ENCODE data around the gene KCNH2.
"Not testable (repeated sequence)": the region's sequence is repeated elsewhere in the genome, so short reads cannot be mapped to it uniquely, and the experiment has no call there.

Gene KCNH2

DNA sequence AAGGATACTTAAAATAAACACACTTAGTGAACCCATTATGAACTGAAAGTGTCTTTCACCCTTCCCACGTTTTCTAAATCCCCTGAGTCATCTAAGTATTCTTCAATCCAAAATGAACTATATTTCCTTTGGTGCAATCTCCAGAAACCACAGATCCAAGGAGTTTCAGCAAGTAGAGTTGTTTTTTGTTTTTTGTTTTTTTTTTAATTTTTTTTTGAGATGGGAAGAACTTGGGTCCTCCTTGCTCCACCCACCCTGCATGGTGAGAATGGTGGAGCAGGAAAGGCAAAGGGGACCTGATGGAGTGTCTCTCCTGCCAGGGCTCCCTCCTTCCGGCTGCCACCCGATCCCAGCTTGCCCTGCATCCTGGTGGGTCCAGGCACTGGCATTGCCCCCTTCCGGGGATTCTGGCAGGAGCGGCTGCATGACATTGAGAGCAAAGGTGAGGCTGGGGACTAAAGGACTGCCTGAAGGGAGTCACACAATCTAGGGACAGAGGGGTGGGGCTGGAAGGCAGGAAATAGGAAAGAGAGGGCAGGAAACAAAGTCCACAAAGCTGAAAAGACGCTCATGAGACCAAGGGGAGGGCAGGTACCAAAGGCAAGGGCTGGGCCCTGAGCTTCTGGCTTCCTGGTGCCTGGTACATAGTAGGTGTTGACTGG, 34.0 kb upstream of the KCNH2 start:
- Histone ChIP-seq H3K36me3 (ENCODE audit: control insufficient read depth, insufficient read depth, low read length) (no peaks in the 10 kb centered on the region), H3K4me1 (ENCODE audit: control insufficient read depth, insufficient read depth, low read length) (peaks cover 33% of the 10 kb centered on the region), H3K27me3 (ENCODE audit: control insufficient read depth, insufficient read depth, low read length, poor library complexity, severe bottlenecking) (peaks cover under 1% of the 10 kb centered on the region), H3K9me3 (ENCODE audit: control insufficient read depth, low read length) (no peaks in the 10 kb centered on the region), H3K27ac (ENCODE audit: insufficient read depth, low read depth, low read length, poor library complexity, severe bottlenecking) (no peak overlapping the region), H3K4me3 (ENCODE audit: insufficient read depth, low read depth, low read length) (no peak overlapping the region)
- 85 to 89% methylated on average over 6 of the region's 6 CpGs for WGBS, 2 experiments

DNA sequence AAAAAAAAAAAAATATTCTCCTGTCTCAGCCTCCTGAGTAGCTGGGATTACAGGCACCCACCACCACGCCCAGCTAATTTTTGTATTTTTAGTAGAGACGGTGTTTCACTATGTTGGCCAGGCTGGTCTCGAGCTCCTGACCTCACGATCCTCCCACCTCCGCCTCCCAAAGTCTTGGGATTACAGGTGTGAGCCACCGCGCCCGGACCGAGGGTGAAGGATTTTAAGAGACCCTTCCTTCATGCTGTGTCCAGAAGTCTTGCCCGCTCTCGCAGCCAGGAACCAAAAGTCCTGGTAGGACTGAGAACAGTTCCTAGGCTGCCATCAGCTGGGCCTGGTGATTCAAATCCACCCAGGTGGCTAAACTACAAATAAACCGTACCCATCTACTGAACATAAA, 33.5 kb upstream of the KCNH2 start:
- peaks cover 33% of the 10 kb centered on the region for H3K4me1 ChIP-seq (ENCODE audit: control insufficient read depth, insufficient read depth, low read length)
- H3K36me3 ChIP-seq (ENCODE audit: control insufficient read depth, insufficient read depth, low read length); H3K9me3 ChIP-seq (ENCODE audit: control insufficient read depth, low read length); H3K27me3 ChIP-seq (ENCODE audit: control insufficient read depth, insufficient read depth, low read length, poor library complexity, severe bottlenecking); H3K4me3 ChIP-seq (ENCODE audit: insufficient read depth, low read depth, low read length); H3K27ac ChIP-seq (ENCODE audit: insufficient read depth, low read depth, low read length, poor library complexity, severe bottlenecking): not testable (repeated sequence)
- 85 to 86% methylated on average over 12 of the region's 12 CpGs for WGBS, 2 experiments

DNA sequence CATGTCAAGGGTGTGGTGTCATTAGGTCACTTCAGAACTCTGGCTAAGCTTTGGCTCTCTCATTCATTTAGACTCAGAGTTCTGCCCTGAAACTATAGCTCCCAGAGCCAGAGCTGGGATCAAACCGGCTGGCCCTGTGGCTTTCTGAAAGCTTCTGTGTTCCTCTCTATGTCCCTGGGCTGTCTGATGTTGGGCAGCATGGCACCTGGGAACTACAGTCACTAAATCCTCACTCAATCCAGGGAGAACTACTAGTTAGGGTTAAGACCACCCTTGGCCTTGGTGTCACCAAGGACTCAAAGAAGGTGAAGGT, 32.9 kb upstream of the KCNH2 start:
- Histone ChIP-seq H3K4me1 (ENCODE audit: control insufficient read depth, insufficient read depth, low read length) (peaks cover 33% of the 10 kb centered on the region), H3K4me3 (ENCODE audit: insufficient read depth, low read depth, low read length) (peak overlapping the region; percentile 34), H3K27me3 (ENCODE audit: control insufficient read depth, insufficient read depth, low read length, poor library complexity, severe bottlenecking) (no peaks in the 10 kb centered on the region), H3K27ac (ENCODE audit: insufficient read depth, low read depth, low read length, poor library complexity, severe bottlenecking) (no peak overlapping the region), H3K36me3 (ENCODE audit: control insufficient read depth, insufficient read depth, low read length) (no peaks in the 10 kb centered on the region), H3K9me3 (ENCODE audit: control insufficient read depth, low read length) (no peaks in the 10 kb centered on the region)
- 62 to 73% methylated on average over 1 of the region's 1 CpG for WGBS, 2 experiments

DNA sequence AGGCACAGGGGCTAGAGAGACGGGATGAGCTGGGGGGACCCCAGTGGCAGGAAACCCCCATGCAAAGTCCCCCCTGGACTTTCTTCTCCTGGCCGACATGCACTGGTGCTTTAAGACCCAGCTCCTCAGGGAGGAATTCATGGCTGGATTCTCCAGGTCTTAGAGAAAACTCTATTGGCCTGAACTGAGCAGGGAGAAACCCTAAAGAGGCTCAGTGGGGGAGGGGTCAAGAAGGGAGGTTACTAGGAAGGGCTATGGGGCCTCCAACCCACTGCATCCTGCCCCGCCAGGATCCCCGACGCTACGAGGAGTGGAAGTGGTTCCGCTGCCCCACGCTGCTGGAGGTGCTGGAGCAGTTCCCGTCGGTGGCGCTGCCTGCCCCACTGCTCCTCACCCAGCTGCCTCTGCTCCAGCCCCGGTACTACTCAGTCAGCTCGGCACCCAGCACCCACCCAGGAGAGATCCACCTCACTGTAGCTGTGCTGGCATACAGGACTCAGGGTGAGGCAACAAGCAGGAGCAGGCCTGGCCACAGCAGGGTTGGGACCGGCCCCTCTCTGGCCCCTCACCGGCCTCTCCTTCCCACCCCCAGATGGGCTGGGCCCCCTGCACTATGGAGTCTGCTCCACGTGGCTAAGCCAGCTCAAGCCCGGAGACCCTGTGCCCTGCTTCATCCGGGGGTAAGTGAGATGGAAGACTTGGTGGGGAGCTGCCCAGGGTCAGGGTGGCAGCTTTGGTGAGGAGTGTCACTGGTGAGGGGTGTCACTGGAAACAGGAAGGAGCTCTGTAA, 32.4 kb upstream of the KCNH2 start:
- H3K36me3 ChIP-seq (ENCODE audit: control insufficient read depth, insufficient read depth, low read length) = no peaks in the 10 kb centered on the region
- peak overlapping the region; percentile 34 for H3K4me3 ChIP-seq (ENCODE audit: insufficient read depth, low read depth, low read length)
- no peak overlapping the region for H3K27ac ChIP-seq (ENCODE audit: insufficient read depth, low read depth, low read length, poor library complexity, severe bottlenecking)
- WGBS, 2 experiments = 21 to 25% methylated on average over 18 of the region's 18 CpGs
- no peaks in the 10 kb centered on the region for H3K27me3 ChIP-seq (ENCODE audit: control insufficient read depth, insufficient read depth, low read length, poor library complexity, severe bottlenecking)
- H3K4me1 ChIP-seq (ENCODE audit: control insufficient read depth, insufficient read depth, low read length) = peaks cover 33% of the 10 kb centered on the region
- H3K9me3 ChIP-seq (ENCODE audit: control insufficient read depth, low read length) = no peaks in the 10 kb centered on the region

GRCh38 chr7:151010037-151010306, 31.9 kb upstream of the KCNH2 start:
- peak overlapping the region; percentile 34 for H3K4me3 ChIP-seq (ENCODE audit: insufficient read depth, low read depth, low read length)
- H3K27me3 ChIP-seq (ENCODE audit: control insufficient read depth, insufficient read depth, low read length, poor library complexity, severe bottlenecking) = no peaks in the 10 kb centered on the region
- H3K9me3 ChIP-seq (ENCODE audit: control insufficient read depth, low read length) = no peaks in the 10 kb centered on the region
- no peaks in the 10 kb centered on the region for H3K36me3 ChIP-seq (ENCODE audit: control insufficient read depth, insufficient read depth, low read length)
- 50 to 54% methylated on average over 7 of the region's 7 CpGs for WGBS, 2 experiments
- H3K4me1 ChIP-seq (ENCODE audit: control insufficient read depth, insufficient read depth, low read length) = peaks cover 33% of the 10 kb centered on the region
- no peak overlapping the region for H3K27ac ChIP-seq (ENCODE audit: insufficient read depth, low read depth, low read length, poor library complexity, severe bottlenecking)

DNA sequence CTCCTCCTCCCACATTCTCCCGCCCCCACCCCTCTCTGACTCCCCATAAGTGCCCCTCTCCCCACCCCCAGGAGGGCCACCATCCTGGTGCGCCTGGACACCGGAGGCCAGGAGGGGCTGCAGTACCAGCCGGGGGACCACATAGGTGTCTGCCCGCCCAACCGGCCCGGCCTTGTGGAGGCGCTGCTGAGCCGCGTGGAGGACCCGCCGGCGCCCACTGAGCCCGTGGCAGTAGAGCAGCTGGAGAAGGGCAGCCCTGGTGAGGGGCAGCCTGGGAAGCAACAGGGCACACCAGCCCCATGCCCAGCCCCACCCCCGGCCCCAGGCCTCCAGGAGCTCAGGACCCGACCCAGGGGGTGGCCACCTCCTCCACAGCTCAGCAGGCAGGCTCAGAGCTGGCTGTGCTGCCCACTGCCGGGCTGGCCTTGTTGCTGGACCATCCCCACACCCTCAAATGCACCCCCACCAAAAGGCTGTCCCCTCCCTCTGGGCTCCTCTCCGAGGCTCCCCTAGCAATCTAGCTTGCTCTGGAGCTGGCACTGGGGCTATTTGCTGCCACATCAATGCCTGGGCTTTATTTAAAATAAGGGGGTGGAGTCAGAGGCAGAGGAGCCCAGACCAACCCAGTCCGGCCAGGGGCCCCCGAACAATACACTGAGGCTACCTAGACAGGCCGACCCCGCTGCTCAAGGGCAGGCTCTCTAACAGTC, 31.4 kb upstream of the KCNH2 start:
- H3K27ac ChIP-seq (ENCODE audit: insufficient read depth, low read depth, low read length, poor library complexity, severe bottlenecking) = no peak overlapping the region
- no peaks in the 10 kb centered on the region for H3K36me3 ChIP-seq (ENCODE audit: control insufficient read depth, insufficient read depth, low read length)
- 74 to 77% methylated on average over 21 to 22 of the region's 22 CpGs for WGBS, 2 experiments
- peak overlapping the region; percentile 34 for H3K4me3 ChIP-seq (ENCODE audit: insufficient read depth, low read depth, low read length)
- no peaks in the 10 kb centered on the region for H3K27me3 ChIP-seq (ENCODE audit: control insufficient read depth, insufficient read depth, low read length, poor library complexity, severe bottlenecking)
- no peaks in the 10 kb centered on the region for H3K9me3 ChIP-seq (ENCODE audit: control insufficient read depth, low read length)
- H3K4me1 ChIP-seq (ENCODE audit: control insufficient read depth, insufficient read depth, low read length) = peaks cover 33% of the 10 kb centered on the region

DNA sequence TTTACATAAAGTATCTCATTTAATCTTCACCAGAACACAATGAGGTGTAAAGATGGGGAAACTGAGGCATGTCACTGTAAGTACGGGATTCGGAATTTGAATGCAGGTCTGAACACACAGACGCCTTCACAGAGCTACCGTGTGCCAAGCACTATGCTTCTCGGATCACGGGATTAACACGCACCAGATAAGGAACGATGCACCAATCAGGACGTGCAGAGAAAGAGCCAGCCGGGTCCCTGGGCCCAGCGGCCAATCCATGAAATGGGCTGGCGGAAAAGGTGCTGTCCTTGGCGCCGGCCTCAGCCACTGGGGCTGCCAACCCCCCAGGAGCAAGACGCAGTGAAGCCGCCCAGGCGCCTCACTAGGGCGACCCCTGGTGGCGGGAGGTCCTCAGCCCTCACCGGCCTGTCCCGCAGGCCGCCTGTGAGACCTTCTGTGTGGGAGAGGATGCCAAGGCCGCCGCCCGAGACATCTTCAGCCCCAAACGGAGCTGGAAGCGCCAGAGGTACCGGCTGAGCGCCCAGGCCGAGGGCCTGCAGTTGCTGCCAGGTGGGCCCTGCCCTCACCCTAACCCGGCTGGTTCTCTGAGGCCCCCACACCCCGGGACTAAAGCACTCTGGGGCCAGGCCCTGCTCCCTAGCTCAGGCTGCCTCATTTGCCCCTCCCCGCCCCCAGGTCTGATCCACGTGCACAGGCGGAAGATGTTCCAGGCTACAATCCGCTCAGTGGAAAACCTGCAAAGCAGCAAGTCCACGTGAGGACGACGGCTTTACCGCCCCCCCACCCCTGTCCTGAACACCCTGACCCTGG, 30.6 kb upstream of the KCNH2 start:
- peaks cover 33% of the 10 kb centered on the region for H3K4me1 ChIP-seq (ENCODE audit: control insufficient read depth, insufficient read depth, low read length)
- H3K4me3 ChIP-seq (ENCODE audit: insufficient read depth, low read depth, low read length) = no peak overlapping the region
- no peaks in the 10 kb centered on the region for H3K9me3 ChIP-seq (ENCODE audit: control insufficient read depth, low read length)
- no peaks in the 10 kb centered on the region for H3K27me3 ChIP-seq (ENCODE audit: control insufficient read depth, insufficient read depth, low read length, poor library complexity, severe bottlenecking)
- WGBS, 2 experiments = 69 to 73% methylated on average over 40 of the region's 40 CpGs
- H3K27ac ChIP-seq (ENCODE audit: insufficient read depth, low read depth, low read length, poor library complexity, severe bottlenecking) = no peak overlapping the region
- no peaks in the 10 kb centered on the region for H3K36me3 ChIP-seq (ENCODE audit: control insufficient read depth, insufficient read depth, low read length)

GRCh38 chr7:151008143-151008510, 30.0 kb upstream of the KCNH2 start:
- H3K27me3 ChIP-seq (ENCODE audit: control insufficient read depth, insufficient read depth, low read length, poor library complexity, severe bottlenecking) = no peaks in the 10 kb centered on the region
- H3K9me3 ChIP-seq (ENCODE audit: control insufficient read depth, low read length) = no peaks in the 10 kb centered on the region
- WGBS, 2 experiments = 80 to 81% methylated on average over 11 of the region's 11 CpGs
- no peak overlapping the region for H3K4me3 ChIP-seq (ENCODE audit: insufficient read depth, low read depth, low read length)
- H3K4me1 ChIP-seq (ENCODE audit: control insufficient read depth, insufficient read depth, low read length) = peaks cover 33% of the 10 kb centered on the region
- H3K27ac ChIP-seq (ENCODE audit: insufficient read depth, low read depth, low read length, poor library complexity, severe bottlenecking) = no peak overlapping the region
- no peaks in the 10 kb centered on the region for H3K36me3 ChIP-seq (ENCODE audit: control insufficient read depth, insufficient read depth, low read length)

DNA sequence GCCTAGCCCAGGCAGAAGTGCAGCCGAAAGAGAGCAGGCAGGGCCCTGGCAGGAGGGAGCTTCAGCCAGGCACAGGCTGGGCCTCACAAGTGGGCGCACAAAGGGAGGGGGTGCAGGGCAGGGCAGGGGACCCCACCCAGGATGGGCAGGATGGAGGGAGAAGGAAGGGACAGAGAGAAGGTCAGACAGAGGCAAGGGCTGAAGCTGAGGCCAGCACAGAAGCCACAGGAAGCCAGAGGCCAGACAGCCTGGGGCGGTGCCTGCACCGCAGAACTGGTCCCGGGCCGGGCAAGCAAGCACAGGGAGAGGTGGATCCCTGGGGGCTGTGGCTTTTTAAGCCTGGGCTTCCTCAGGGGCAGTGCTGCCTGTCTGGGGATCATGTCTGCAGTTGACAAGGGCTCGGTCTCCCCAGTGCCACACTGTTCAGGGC, 29.4 kb upstream of the KCNH2 start:
- Histone ChIP-seq H3K4me1 (ENCODE audit: control insufficient read depth, insufficient read depth, low read length) (peaks cover 27% of the 10 kb centered on the region), H3K9me3 (ENCODE audit: control insufficient read depth, low read length) (no peaks in the 10 kb centered on the region), H3K36me3 (ENCODE audit: control insufficient read depth, insufficient read depth, low read length) (no peaks in the 10 kb centered on the region), H3K27ac (ENCODE audit: insufficient read depth, low read depth, low read length, poor library complexity, severe bottlenecking) (no peak overlapping the region), H3K4me3 (ENCODE audit: insufficient read depth, low read depth, low read length) (no peak overlapping the region), H3K27me3 (ENCODE audit: control insufficient read depth, insufficient read depth, low read length, poor library complexity, severe bottlenecking) (no peaks in the 10 kb centered on the region)
- WGBS, 2 experiments = 70 to 76% methylated on average over 7 of the region's 7 CpGs
